ENCODE measurements around the gene KIF18A.

DNA sequence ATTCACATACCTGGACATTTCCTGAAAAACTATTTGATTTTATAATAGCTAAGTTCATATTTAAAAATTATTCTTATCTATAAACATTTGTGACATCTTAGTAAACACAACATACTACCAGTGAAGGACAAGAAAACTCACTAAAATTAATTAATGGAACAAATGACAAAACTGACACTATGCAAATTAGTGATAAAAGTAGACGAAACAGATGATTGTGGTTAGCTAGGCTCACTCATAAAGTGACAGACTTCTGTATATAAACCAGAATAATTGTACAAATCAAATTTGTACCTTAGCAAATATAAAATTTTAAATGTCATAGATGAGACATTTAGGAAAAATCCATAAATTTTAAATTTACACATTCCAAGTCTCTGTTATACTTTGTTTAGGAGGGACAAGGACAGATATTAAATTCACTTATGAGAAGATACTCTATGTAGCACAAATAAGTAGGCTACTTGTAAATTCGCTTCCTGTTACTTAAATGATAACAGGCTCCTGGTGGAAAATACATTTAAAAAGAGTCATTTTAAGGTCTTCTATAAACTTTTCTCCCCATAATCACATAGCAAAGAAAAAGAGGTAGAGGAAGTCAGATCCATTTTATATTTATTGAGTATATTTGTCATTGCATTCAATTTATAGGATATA lies 81.2 kb downstream of the KIF18A start:
- TF ChIP-seq, protein P1, sequence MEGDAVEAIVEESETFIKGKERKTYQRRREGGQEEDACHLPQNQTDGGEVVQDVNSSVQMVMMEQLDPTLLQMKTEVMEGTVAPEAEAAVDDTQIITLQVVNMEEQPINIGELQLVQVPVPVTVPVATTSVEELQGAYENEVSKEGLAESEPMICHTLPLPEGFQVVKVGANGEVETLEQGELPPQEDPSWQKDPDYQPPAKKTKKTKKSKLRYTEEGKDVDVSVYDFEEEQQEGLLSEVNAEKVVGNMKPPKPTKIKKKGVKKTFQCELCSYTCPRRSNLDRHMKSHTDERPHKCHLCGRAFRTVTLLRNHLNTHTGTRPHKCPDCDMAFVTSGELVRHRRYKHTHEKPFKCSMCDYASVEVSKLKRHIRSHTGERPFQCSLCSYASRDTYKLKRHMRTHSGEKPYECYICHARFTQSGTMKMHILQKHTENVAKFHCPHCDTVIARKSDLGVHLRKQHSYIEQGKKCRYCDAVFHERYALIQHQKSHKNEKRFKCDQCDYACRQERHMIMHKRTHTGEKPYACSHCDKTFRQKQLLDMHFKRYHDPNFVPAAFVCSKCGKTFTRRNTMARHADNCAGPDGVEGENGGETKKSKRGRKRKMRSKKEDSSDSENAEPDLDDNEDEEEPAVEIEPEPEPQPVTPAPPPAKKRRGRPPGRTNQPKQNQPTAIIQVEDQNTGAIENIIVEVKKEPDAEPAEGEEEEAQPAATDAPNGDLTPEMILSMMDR (IDR thresholded peaks at IDR 0.05): no peak
- no peak for TF ChIP-seq POLR2A (IDR thresholded peaks at IDR 0.05)
- no peak for TF ChIP-seq EP300 (IDR thresholded peaks at IDR 0.05)
